ENCODE measurements around the gene PSMB10. TPM values are rescaled to one million over a fixed set of nuclear protein-coding genes. Genes with fewer than 3 reads are reported as not detected.
"Not testable (repeated sequence)": the region's sequence is repeated elsewhere in the genome, so short reads cannot be mapped to it uniquely, and the experiment has no call there.

PSMB10 gene
- total RNA-seq, result 100 to 1,000 TPM; 220 to 246 TPM

GRCh38 chr16:67936124-67936879 is at the start of gene PSMB10:
Gene PSMB10 (minus strand): TSS chr16:67936850. CDS start chr16:67936749, 101 bp downstream.
- Mint-ChIP-seq H3K36me3 (peaks cover 25% of the 10 kb centered on the region), H3K27me3 (no peaks in the 10 kb centered on the region), H3K4me1 (peaks cover 33% of the 10 kb centered on the region), H3K9me3 (no peaks in the 10 kb centered on the region), H3K27ac (peak within 1 kb of the TSS; percentile 96), H3K4me3 (peak within 1 kb of the TSS; percentile 99)
- DNase-seq (peak; percentile 77), ATAC-seq (ENCODE audit: low read depth) (peak; percentile 11)
- POLR2A ChIA-PET, result interaction anchor here (0.6 to 3.6 kb wide), 52 partner anchors 9 to 454 kb away, joined by 3 to 27 read pairs (median 4); partner anchors contain the start of genes ACD, ATP6V0D1, CARMIL2 and CTCF

DNA sequence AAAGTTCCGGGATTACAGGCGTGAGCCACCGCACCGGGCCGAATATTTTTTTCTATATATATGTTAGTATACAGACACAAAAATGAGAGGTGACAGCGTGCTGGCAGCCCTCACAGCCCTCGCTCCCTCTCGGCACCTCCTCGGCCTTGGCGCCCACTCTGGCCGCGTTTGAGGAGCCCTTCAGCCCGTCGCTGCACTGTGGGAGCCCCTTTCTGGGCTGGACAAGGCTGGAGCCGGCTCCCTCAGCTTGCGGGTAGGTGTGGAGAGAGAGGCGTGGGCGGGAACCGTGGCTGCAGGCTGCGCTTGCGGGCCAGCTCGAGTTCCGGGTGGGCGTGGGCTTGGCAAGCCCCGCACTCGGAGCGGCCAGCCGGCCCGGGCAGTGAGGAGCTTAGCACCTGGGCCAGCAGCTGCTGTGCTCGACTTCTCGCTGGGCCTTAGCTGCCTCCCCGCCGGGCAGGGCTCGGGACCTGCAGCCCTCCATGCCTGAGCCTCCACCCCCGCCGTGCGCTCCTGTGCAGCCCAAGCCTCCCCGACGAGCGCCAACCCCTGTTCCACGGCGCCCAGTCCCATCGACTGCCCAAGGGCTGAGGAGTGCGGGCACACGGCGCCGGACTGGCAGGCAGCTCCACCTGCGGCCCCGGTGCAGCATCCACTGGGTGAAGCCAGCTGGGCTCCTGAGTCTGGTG is 45.5 kb upstream of the PSMB10 start:
- Mint-ChIP-seq H3K27me3 (peaks cover 5% of the 10 kb centered on the region), H3K4me1 (peaks cover 21% of the 10 kb centered on the region), H3K9me3 (no peaks in the 10 kb centered on the region), H3K36me3 (no peaks in the 10 kb centered on the region), H3K4me3 (no peak overlapping the region), H3K27ac (no peak overlapping the region)
- POLR2A ChIA-PET, result interaction anchor here (1.1 kb wide), 2 partner anchors 13 kb away, joined by 3 read pairs; partner anchors contain the start of gene SLC12A4
- DNase-seq (no peak), ATAC-seq (ENCODE audit: low read depth) (no peak)

- H3K36me3 Mint-ChIP-seq, result no peaks in the 10 kb centered on the region
- H3K4me3 Mint-ChIP-seq, result no peak within 1 kb of the TSS
- H3K27ac Mint-ChIP-seq, result no peak within 1 kb of the TSS
- peaks cover 20% of the 10 kb centered on the region for H3K4me1 Mint-ChIP-seq
- ATAC-seq (ENCODE audit: low read depth) (no peak), DNase-seq (no peak)
- H3K27me3 Mint-ChIP-seq, result peaks cover 5% of the 10 kb centered on the region
- no peaks in the 10 kb centered on the region for H3K9me3 Mint-ChIP-seq
- POLR2A ChIA-PET, result no interaction called here
Measured at GRCh38 chr16:67979955-67980678, 43.5 kb upstream of the PSMB10 start, which contains the start of gene DPEP3. Gene DPEP3 (minus strand): TSS chr16:67980499. CDS start chr16:67980380, 119 bp downstream.

DNA sequence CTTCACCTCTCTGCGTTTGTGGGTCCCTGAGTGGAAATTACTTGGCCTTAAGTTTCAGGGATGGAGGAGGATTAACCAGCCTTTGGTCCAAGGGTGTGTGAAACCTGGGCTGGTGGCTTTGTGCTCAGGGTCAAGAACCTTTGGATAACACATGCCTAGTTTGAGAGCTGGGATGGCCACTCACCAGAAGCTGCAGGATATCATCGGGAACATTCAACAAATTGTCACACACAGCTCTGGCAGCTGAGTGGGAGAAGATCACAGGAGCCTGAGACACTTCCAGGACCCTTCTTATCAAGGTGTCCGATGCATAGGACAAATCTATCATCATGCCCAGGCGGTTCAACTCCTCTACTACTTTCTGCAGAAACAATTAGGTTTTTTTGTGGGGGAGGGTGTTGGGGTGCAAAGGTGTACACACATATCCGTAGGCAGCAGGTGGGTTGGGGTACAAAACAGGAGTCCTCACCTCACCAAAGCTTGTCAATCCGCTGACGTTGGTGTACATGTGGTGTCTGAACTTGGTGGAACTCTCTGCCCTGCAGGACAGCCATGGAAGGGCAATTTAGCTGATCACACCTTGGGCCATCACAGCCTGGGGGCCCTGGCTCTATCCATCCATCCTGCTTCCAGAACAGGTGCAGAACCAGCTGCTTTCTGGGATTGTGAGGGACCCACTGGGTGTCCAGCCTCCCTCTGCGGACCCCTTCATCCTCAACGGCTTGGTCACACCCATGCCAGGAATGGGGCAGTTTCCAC is 41.0 kb upstream of the PSMB10 start:
- POLR2A ChIA-PET, result no interaction called here
- Mint-ChIP-seq H3K4me3 (no peak overlapping the region), H3K27ac (no peak overlapping the region), H3K27me3 (peaks cover 5% of the 10 kb centered on the region), H3K4me1 (peaks cover 1% of the 10 kb centered on the region), H3K9me3 (no peaks in the 10 kb centered on the region), H3K36me3 (no peaks in the 10 kb centered on the region)
- no peak for ATAC-seq (ENCODE audit: low read depth)
- no peak for DNase-seq

- H3K27ac Mint-ChIP-seq, result no peak overlapping the region
- peaks cover 1% of the 10 kb centered on the region for H3K4me1 Mint-ChIP-seq
- H3K27me3 Mint-ChIP-seq, result peaks cover 5% of the 10 kb centered on the region
- ATAC-seq (ENCODE audit: low read depth) (no peak), DNase-seq (no peak)
- H3K36me3 Mint-ChIP-seq, result no peaks in the 10 kb centered on the region
- POLR2A ChIA-PET, result no interaction called here
- H3K9me3 Mint-ChIP-seq, result no peaks in the 10 kb centered on the region
- H3K4me3 Mint-ChIP-seq, result no peak overlapping the region
Measured at GRCh38 chr16:67977005-67977404, 40.4 kb upstream of the PSMB10 start.

GRCh38 chr16:67976205-67976604 is 39.6 kb upstream of the PSMB10 start:
- peaks cover 1% of the 10 kb centered on the region for H3K4me1 Mint-ChIP-seq
- ATAC-seq (ENCODE audit: low read depth) (no peak), DNase-seq (no peak)
- H3K27me3 Mint-ChIP-seq, result peaks cover 5% of the 10 kb centered on the region
- no peaks in the 10 kb centered on the region for H3K36me3 Mint-ChIP-seq
- H3K9me3 Mint-ChIP-seq, result no peaks in the 10 kb centered on the region
- POLR2A ChIA-PET, result no interaction called here
- no peak overlapping the region for H3K27ac Mint-ChIP-seq
- no peak overlapping the region for H3K4me3 Mint-ChIP-seq

DNA sequence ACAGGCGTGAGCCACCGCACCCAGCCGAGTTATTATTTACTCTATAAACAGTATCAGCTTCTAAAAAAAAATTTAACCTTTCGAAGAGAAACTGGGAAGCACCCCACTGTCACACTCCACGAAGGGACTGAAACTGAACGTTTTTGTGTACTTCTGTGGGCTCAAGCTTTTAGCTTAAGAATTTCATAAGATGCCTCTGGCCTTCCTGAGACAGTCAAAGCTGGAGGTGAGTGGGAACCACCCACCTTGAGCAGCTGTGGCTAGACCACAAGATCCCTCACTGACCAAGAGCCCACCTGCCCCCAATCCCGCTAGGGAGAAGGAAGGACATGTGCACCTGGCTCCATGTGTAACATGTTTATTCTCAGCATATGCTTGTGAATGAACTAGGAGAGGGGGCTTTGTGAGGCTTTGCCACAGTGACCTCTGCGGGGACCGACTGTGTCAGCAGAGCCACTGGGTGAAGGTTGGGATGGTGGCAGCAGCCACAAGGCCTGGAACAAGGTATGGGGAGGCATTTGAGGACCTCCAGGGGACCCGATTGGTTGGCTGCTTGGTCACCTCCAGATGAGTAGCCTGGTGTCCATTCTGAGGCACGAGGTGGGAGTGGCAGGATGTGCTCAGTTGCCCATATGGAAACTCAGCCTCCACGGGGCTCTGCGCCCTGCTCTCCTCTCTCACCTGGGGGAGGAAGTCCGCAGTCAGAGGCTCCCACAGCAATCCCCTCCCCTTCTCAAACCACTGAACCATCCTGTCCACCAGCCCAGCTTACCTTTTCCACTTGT is 38.9 kb upstream of the PSMB10 start:
- no peak for DNase-seq
- no peak overlapping the region for H3K27ac Mint-ChIP-seq
- peaks cover 5% of the 10 kb centered on the region for H3K27me3 Mint-ChIP-seq
- peaks cover 1% of the 10 kb centered on the region for H3K4me1 Mint-ChIP-seq
- H3K36me3 Mint-ChIP-seq, result no peaks in the 10 kb centered on the region
- POLR2A ChIA-PET, result interaction anchor here (0.9 kb wide), 1 partner anchor 8 kb away, joined by 3 read pairs; no protein-coding TSS in a partner anchor
- no peaks in the 10 kb centered on the region for H3K9me3 Mint-ChIP-seq
- ATAC-seq (ENCODE audit: low read depth), result no peak
- no peak overlapping the region for H3K4me3 Mint-ChIP-seq

DNA sequence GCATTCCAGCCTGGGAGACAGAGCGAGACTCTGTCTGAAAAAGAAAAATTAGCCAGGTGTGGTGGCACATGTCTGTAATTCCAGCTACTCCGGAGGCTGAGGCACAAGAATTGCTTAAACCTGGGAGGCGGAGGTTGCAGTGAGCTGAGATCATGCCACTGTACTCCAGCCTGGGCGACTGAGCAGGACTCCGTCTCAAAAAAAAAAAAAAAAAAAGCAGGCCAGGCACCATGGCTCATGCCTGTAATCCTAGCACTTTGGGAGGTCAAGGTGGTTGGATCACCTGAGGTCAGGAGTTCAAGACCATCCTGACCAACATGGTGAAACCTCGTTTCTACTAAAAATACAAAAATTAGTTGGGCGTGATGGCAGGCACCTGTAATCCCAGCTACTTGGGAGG is 35.6 kb upstream of the PSMB10 start:
- POLR2A ChIA-PET, result interaction anchor here (1.0 kb wide), 1 partner anchor 11 kb away, joined by 3 read pairs; no protein-coding TSS in a partner anchor
- not testable (repeated sequence) for ATAC-seq (ENCODE audit: low read depth)

DNA sequence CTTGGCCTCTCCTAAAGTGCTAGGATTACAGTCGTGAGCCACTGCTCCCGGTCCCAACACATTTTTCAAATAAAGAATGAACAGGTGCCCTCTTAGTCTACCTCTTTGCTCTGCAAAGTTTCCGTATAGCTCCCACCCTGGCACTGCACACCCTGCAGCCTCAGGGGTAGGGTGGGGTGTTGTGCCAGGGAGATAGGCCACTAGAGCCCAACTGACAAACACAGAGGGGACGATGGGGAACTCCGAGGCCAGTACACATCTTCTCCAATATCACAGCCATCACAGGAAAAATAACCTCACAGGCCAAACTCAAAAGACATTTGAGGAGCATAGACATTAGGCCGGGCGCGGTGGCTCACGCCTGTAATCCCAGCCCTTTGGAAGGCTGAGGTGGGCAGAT is 34.5 kb upstream of the PSMB10 start:
- Mint-ChIP-seq H3K27ac (no peak overlapping the region), H3K4me1 (peaks cover 20% of the 10 kb centered on the region), H3K4me3 (no peak overlapping the region), H3K27me3 (no peaks in the 10 kb centered on the region), H3K9me3 (no peaks in the 10 kb centered on the region), H3K36me3 (no peaks in the 10 kb centered on the region)
- no peak for ATAC-seq (ENCODE audit: low read depth)
- DNase-seq, result no peak
- POLR2A ChIA-PET, result interaction anchor here (1.0 to 4.0 kb wide), 3 partner anchors 12 to 35 kb away, joined by 3 to 27 read pairs (median 4); partner anchors contain the start of gene PSMB10

More for the DNA sequence above, 35.6 kb upstream of the PSMB10 start:
- H3K27ac Mint-ChIP-seq, H3K36me3 Mint-ChIP-seq, H3K27me3 Mint-ChIP-seq, DNase-seq, H3K9me3 Mint-ChIP-seq, H3K4me3 Mint-ChIP-seq: not testable (repeated sequence)
- H3K4me1 Mint-ChIP-seq, result peaks cover 11% of the 10 kb centered on the region

DNA sequence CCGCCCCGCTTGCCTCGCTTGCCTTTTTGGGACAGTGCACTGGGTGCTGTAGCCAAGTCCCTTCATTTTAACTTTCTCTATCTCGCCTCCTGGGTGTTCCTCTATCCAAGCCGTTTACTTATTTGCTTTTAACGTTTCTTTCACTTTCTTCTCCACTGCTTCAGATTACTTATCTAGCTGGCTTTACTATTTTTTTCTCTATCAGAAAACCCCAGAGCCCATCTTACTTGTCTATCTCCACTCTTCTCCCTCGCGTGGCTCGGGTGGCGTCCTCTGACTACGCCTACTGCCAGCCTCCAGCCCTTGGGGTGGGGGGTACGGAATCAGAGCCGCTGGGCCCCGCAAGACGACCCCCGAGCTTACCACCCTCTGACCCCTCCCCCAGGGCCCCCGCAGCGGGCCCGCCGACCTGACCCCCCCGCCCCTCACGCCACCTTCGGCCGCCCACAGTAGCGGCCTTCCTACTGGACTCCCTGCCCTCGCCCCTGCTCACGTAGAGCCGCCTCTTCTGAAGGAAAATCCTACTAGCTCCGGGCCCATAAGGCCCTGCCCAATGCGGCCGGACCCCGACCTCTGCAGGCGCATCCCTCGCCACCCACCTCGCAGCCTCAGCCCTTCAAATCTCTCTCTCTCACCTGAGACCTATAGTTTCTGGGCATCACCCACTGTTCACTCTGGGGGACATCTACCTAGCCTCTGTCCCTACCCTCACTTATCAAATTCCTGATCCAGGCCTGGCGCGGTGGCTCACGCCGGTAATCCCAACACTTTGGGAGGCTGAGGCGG is 32.8 kb upstream of the PSMB10 start:
- Mint-ChIP-seq H3K4me3 (peak overlapping the region; percentile 96), H3K4me1 (peaks cover 22% of the 10 kb centered on the region), H3K27me3 (no peaks in the 10 kb centered on the region), H3K36me3 (no peaks in the 10 kb centered on the region), H3K9me3 (no peaks in the 10 kb centered on the region), H3K27ac (peak overlapping the region; percentile 99)
- POLR2A ChIA-PET, result interaction anchor here (0.6 to 4.0 kb wide), 9 partner anchors 12 to 300 kb away, joined by 3 to 27 read pairs (median 4); partner anchors contain the start of gene PSMB10
- no peak for DNase-seq
- no peak for ATAC-seq (ENCODE audit: low read depth)

DNA sequence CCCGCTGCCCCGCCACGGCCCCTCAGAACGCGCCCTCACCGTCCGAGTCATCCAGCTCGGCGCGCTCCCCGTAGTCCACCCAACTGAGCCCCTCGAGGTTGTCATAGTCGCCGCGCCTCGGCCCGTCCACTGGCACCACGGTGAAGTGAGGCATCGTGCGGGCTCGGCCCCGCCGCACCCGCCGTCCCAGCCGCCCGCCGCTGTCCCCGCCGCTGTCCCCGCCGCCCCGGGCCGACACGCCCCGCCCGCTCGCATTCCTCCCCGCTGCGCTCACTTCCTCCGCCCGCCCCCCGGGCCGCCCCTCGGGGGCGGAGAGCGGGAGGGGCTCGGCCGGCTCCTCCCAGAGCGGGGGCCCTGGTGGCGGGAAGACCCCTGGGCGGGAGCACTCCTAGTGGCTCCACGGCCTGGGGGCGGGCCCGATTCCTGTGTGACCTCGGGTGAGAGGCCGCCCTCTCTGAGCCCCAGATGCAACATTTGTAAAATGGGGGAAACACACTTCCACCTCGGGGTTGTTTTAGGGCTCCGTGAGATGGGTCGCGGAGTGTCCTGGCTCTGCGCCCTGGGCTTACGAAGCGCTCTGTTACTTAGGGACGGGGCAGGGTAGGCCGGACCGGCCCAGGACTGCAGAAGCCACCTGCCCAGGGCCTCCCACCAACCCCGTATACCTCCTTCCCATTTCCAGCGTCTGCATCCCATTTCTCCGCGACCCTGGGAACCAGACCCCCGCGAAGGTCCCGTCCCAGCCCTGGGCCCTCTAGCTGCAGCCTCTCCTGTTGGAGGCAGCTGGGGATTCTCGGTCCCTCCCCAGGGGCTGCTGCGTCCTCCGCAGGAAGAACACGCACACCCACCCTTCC is 32.0 kb upstream of the PSMB10 start, which contains the start of gene SLC12A4:
Gene SLC12A4 (minus strand): TSS at position 238 of the 854 bp plus-strand sequence. CDS start 84 bp downstream, at position 154.
- no peaks in the 10 kb centered on the region for H3K9me3 Mint-ChIP-seq
- ATAC-seq (ENCODE audit: low read depth), result peak; percentile 91
- no peaks in the 10 kb centered on the region for H3K27me3 Mint-ChIP-seq
- H3K4me1 Mint-ChIP-seq, result peaks cover 22% of the 10 kb centered on the region
- H3K4me3 Mint-ChIP-seq, result peak within 1 kb of the TSS; percentile 100
- H3K36me3 Mint-ChIP-seq, result peaks cover 1% of the 10 kb centered on the region
- peak; percentile 96 for DNase-seq
- POLR2A ChIA-PET, result interaction anchor here (0.6 to 4.0 kb wide), 13 partner anchors 13 to 301 kb away, joined by 3 to 27 read pairs (median 3); partner anchors contain the start of gene PSMB10
- H3K27ac Mint-ChIP-seq, result peak within 1 kb of the TSS; percentile 99

Measured in activated naive CD8-positive, alpha-beta T cell treated with anti-CD3 and anti-CD28 coated beads, Interleukin-2, amount 10 ng/mL, durations not matched to agents 7 days and 5 days (primary cell).